ENCODE measurements around the gene ALG6. TPM values are rescaled to one million over a fixed set of nuclear protein-coding genes. Genes with fewer than 3 reads are reported as not detected.

ALG6 gene
- total and polyA plus RNA-seq, 2 of the 13 experiments (the other 11 are each of a cell fraction or from before 2014, with no cell fraction given) = 6.8 to 8.1 TPM

DNA sequence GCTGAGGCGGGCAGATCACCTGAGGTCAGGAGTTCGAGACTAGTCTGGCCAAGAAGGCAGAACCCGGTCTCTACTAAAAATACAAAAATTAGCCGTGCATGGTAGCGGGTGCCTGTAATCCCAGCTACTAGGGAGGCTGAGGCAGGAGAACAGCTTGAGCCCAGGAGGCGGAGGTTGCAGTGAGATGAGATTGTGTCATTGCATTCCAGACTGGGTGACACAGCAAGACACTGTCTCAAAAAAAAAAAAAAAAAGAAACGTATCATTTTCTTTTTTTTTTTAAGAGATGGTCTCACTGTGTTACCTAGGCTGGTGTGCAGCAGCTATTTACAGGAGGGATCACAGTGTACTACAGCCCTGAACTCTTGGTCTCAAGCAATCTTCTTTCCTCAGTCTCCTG, 108.3 kb downstream of the ALG6 start:
- no peak for FAIRE-seq
- intact Hi-C loops (cut with micrococcal nuclease; ENCODE audit: unreplicated experiment) = no loop called here

More for the DNA sequence above, 108.3 kb downstream of the ALG6 start:
- H3K27ac ChIP-seq (ENCODE audit: extremely low read length, insufficient read depth, low read length) = no peak overlapping the region
- no peak overlapping the region for H2AFZ ChIP-seq (ENCODE audit: low read length)
- peaks cover 0 to 3% of the 10 kb centered on the region in 2 experiments; a peak in 1 of 5 replicates for H3K36me3 ChIP-seq (replicated peaks in 1 of 2; ENCODE audit: control insufficient read depth in 1 of 2, insufficient read depth in 2 of 2, low read length in 2 of 2)
- no TSS peak for BruUV-seq (replicated peaks)
- ATAC-seq (no peak), DNase-seq (ENCODE audit: low spot score) (no peak)
- H3K79me2 ChIP-seq (ENCODE audit: insufficient read depth, low read length) = no peaks in the 10 kb centered on the region
- no peaks in the 10 kb centered on the region for H4K20me1 ChIP-seq (ENCODE audit: insufficient read depth, low read length)
- ChIA-PET POLR2A (no interaction called here), CTCF (ENCODE audit: low intra/inter-chr PET ratio, low total read pairs) (no interaction called here)
- H3K9ac ChIP-seq (ENCODE audit: insufficient read depth, low read depth, low read length) = no peak overlapping the region
- 83% methylated on average over 6 of the region's 7 CpGs for WGBS (ENCODE audit: low lambda C conversion rate)
- H3K4me3 ChIP-seq (replicated peaks in 1 of 3; ENCODE audit: insufficient read depth in 1 of 3, low read depth in 2 of 3, low read length in 3 of 3) = no peak overlapping the region
- in situ Hi-C loops (cut with HindIII; ENCODE audit: extremely low pct_ligation_motif_present, low pct_unique_long_range_greater_than_20kb) = no loop called here
- H3K9me3 ChIP-seq (ENCODE audit: low read length) = no peaks in the 10 kb centered on the region
- H3K27me3 ChIP-seq (ENCODE audit: control insufficient read depth in 1 of 2, insufficient read depth in 2 of 2, low read length in 2 of 2) = no peaks in the 10 kb centered on the region
- TF ChIP-seq ZNF484 (CRISPR knock-in tag; IDR thresholded peaks at IDR 0.05; ENCODE audit: borderline replicate concordance, low read depth) (no peak), DNMT1 (CRISPR knock-in tag; IDR thresholded peaks at IDR 0.05) (no peak), RBAK (CRISPR knock-in tag; IDR thresholded peaks at IDR 0.05) (no peak), KAT8 (CRISPR knock-in tag; IDR thresholded peaks at IDR 0.05) (no peak), ZFP36L2 (CRISPR knock-in tag; IDR thresholded peaks at IDR 0.05) (no peak), FOXO1 (CRISPR knock-in tag; IDR thresholded peaks at IDR 0.05) (no peak), STAT5B (CRISPR knock-in tag; IDR thresholded peaks at IDR 0.05) (no peak), IRX3 (CRISPR knock-in tag; IDR thresholded peaks at IDR 0.05; ENCODE audit: borderline replicate concordance, low read depth) (no peak), ATM (IDR thresholded peaks at IDR 0.05; ENCODE audit: borderline replicate concordance) (no peak), ZFP90 (CRISPR knock-in tag; IDR thresholded peaks at IDR 0.05; ENCODE audit: borderline replicate concordance) (no peak), ZNF564 (CRISPR knock-in tag; IDR thresholded peaks at IDR 0.05) (no peak)
- TF ChIP-seq, protein P1, sequence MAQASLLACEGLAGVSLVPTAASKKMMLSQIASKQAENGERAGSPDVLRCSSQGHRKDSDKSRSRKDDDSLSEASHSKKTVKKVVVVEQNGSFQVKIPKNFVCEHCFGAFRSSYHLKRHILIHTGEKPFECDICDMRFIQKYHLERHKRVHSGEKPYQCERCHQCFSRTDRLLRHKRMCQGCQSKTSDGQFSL (CRISPR knock-in tag; IDR thresholded peaks at IDR 0.05) = no peak
- TF ChIP-seq, protein P2, sequence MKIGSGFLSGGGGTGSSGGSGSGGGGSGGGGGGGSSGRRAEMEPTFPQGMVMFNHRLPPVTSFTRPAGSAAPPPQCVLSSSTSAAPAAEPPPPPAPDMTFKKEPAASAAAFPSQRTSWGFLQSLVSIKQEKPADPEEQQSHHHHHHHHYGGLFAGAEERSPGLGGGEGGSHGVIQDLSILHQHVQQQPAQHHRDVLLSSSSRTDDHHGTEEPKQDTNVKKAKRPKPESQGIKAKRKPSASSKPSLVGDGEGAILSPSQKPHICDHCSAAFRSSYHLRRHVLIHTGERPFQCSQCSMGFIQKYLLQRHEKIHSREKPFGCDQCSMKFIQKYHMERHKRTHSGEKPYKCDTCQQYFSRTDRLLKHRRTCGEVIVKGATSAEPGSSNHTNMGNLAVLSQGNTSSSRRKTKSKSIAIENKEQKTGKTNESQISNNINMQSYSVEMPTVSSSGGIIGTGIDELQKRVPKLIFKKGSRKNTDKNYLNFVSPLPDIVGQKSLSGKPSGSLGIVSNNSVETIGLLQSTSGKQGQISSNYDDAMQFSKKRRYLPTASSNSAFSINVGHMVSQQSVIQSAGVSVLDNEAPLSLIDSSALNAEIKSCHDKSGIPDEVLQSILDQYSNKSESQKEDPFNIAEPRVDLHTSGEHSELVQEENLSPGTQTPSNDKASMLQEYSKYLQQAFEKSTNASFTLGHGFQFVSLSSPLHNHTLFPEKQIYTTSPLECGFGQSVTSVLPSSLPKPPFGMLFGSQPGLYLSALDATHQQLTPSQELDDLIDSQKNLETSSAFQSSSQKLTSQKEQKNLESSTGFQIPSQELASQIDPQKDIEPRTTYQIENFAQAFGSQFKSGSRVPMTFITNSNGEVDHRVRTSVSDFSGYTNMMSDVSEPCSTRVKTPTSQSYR (CRISPR knock-in tag; IDR thresholded peaks at IDR 0.05; ENCODE audit: borderline replicate concordance) = no peak
- H3K4me2 ChIP-seq (ENCODE audit: low read depth, low read length) = no peak overlapping the region
- no peaks in the 10 kb centered on the region for H3K4me1 ChIP-seq (ENCODE audit: insufficient read depth, low read length)
